ENCODE measurements around the gene RAD9B. TPM values are rescaled to one million over a fixed set of nuclear protein-coding genes. Genes with fewer than 3 reads are reported as not detected.

The RAD9B gene
- total and polyA plus RNA-seq, 10 of the 15 experiments (the other 5 are each of a cell fraction or from before 2014, with no cell fraction given) = 0.54 to 2.0 (median 1.3) TPM

DNA sequence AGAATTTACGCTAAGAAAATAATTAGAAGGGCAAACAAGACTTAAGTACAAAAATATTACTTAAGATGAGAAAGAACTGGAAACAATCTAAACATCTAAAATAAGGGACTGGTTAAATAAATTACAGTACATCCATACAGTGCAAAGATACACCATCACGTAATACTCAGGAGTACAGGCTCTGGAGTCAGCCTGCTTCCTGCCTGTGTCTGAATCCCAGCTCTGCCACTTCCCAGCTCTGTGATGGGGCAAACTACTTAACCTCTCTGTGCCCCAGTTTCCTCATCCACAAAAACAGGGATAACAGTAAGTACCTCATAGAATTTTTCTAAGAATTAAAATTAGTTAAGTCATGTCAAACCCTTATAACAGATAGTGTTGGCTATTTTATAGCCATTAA, 45.0 kb downstream of the RAD9B start:
- peaks cover 6 to 47% of the 10 kb centered on the region in 2 experiments for H3K36me3 ChIP-seq (ENCODE audit: control insufficient read depth in 2 of 2, insufficient read depth in 2 of 2, low read length in 1 of 2)
- TF ChIP-seq ATF7 (IDR thresholded peaks at IDR 0.05; ENCODE audit: low read depth) (no peak), SIN3A (IDR thresholded peaks at IDR 0.05; ENCODE audit: low read depth, low read length) (no peak), ESRRA (IDR thresholded peaks at IDR 0.05; ENCODE audit: low read length) (no peak), NR2F1 (conservative IDR thresholded peaks at IDR 0.05) (no peak), YY1 (IDR thresholded peaks at IDR 0.05; ENCODE audit: low read depth, low read length) (no peak), CHD1 (IDR thresholded peaks at IDR 0.05; ENCODE audit: low read depth, low read length) (no peak), LARP7 (IDR thresholded peaks at IDR 0.05) (no peak), IRF4 (IDR thresholded peaks at IDR 0.05; ENCODE audit: low read depth, low read length) (no peak), RUNX3 (IDR thresholded peaks at IDR 0.05; ENCODE audit: low read length) (no peak), CBX5 (IDR thresholded peaks at IDR 0.05; ENCODE audit: low read depth) (no peak), SUPT20H (IDR thresholded peaks at IDR 0.05; ENCODE audit: borderline replicate concordance, control insufficient read depth, low read depth, low read length) (no peak), KLF5 (IDR thresholded peaks at IDR 0.05; ENCODE audit: partially characterized antibody) (no peak), EP300 (IDR thresholded peaks at IDR 0.05; ENCODE audit: borderline replicate concordance in 1 of 2, control insufficient read depth in 1 of 2, low read depth in 2 of 2, low read length in 2 of 2) (no peak), ZNF274 (IDR thresholded peaks at IDR 0.05; ENCODE audit: insufficient read depth, insufficient read length) (no peak), SPI1 (IDR thresholded peaks at IDR 0.05; ENCODE audit: borderline replicate concordance, insufficient read depth, low read depth, low read length) (no peak), KDM1A (IDR thresholded peaks at IDR 0.05; ENCODE audit: borderline replicate concordance) (no peak), FOS (IDR thresholded peaks at IDR 0.05; ENCODE audit: borderline replicate concordance, extremely low read depth, insufficient read length) (no peak)
- TF ChIP-seq, protein P1, sequence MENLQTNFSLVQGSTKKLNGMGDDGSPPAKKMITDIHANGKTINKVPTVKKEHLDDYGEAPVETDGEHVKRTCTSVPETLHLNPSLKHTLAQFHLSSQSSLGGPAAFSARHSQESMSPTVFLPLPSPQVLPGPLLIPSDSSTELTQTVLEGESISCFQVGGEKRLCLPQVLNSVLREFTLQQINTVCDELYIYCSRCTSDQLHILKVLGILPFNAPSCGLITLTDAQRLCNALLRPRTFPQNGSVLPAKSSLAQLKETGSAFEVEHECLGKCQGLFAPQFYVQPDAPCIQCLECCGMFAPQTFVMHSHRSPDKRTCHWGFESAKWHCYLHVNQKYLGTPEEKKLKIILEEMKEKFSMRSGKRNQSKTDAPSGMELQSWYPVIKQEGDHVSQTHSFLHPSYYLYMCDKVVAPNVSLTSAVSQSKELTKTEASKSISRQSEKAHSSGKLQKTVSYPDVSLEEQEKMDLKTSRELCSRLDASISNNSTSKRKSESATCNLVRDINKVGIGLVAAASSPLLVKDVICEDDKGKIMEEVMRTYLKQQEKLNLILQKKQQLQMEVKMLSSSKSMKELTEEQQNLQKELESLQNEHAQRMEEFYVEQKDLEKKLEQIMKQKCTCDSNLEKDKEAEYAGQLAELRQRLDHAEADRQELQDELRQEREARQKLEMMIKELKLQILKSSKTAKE (IDR thresholded peaks at IDR 0.05; ENCODE audit: low read depth, poor library complexity, severe bottlenecking) = no peak
- TF ChIP-seq, protein P2, sequence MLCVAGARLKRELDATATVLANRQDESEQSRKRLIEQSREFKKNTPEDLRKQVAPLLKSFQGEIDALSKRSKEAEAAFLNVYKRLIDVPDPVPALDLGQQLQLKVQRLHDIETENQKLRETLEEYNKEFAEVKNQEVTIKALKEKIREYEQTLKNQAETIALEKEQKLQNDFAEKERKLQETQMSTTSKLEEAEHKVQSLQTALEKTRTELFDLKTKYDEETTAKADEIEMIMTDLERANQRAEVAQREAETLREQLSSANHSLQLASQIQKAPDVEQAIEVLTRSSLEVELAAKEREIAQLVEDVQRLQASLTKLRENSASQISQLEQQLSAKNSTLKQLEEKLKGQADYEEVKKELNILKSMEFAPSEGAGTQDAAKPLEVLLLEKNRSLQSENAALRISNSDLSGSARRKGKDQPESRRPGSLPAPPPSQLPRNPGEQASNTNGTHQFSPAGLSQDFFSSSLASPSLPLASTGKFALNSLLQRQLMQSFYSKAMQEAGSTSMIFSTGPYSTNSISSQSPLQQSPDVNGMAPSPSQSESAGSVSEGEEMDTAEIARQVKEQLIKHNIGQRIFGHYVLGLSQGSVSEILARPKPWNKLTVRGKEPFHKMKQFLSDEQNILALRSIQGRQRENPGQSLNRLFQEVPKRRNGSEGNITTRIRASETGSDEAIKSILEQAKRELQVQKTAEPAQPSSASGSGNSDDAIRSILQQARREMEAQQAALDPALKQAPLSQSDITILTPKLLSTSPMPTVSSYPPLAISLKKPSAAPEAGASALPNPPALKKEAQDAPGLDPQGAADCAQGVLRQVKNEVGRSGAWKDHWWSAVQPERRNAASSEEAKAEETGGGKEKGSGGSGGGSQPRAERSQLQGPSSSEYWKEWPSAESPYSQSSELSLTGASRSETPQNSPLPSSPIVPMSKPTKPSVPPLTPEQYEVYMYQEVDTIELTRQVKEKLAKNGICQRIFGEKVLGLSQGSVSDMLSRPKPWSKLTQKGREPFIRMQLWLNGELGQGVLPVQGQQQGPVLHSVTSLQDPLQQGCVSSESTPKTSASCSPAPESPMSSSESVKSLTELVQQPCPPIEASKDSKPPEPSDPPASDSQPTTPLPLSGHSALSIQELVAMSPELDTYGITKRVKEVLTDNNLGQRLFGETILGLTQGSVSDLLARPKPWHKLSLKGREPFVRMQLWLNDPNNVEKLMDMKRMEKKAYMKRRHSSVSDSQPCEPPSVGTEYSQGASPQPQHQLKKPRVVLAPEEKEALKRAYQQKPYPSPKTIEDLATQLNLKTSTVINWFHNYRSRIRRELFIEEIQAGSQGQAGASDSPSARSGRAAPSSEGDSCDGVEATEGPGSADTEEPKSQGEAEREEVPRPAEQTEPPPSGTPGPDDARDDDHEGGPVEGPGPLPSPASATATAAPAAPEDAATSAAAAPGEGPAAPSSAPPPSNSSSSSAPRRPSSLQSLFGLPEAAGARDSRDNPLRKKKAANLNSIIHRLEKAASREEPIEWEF (IDR thresholded peaks at IDR 0.05; ENCODE audit: insufficient replicate concordance, low read depth, low read length) = no peak

More for the DNA sequence above, 45.0 kb downstream of the RAD9B start:
- in situ Hi-C loops (cut with MboI) = no loop called here
- ChIA-PET RAD21 (ENCODE audit: unreplicated experiment) (interaction anchor here (0.7 to 2.6 kb wide), 2 partner anchors 14 to 54 kb away, joined by 3 to 7 read pairs; no protein-coding TSS in a partner anchor), CTCF (no interaction called here), SMC1A (ENCODE audit: uncharacterized antibody, unreplicated experiment) (interaction anchor here (0.9 kb wide), 1 partner anchor 50 kb away, joined by 3 read pairs; no protein-coding TSS in a partner anchor), POLR2A (interaction anchor here (0.5 to 2.6 kb wide), 2 partner anchors 29 to 33 kb away, joined by 3 to 12 read pairs; no protein-coding TSS in a partner anchor)
- Histone ChIP-seq H3K4me2 (ENCODE audit: control insufficient read depth, insufficient read depth) (no peak overlapping the region), H3K4me1 (ENCODE audit: control insufficient read depth, insufficient read depth, low read length) (peaks cover 30% of the 10 kb centered on the region), H3K9ac (ENCODE audit: control insufficient read depth, insufficient read depth, low read length) (no peak overlapping the region), H3K27me3 (replicated peaks in 1 of 2; ENCODE audit: control insufficient read depth in 2 of 2, insufficient read depth in 2 of 2, low read length in 1 of 2) (no peaks in the 10 kb centered on the region), H3K4me3 (no peak overlapping the region), H3K27ac (ENCODE audit: control insufficient read depth, insufficient read depth) (no peak overlapping the region), H3K79me2 (ENCODE audit: control insufficient read depth, insufficient read depth, low read length) (peaks cover 82% of the 10 kb centered on the region), H4K20me1 (ENCODE audit: control insufficient read depth, insufficient read depth) (peaks cover 4% of the 10 kb centered on the region), H3K9me3 (replicated peaks; ENCODE audit: control insufficient read depth, insufficient read depth, low read length) (no peaks in the 10 kb centered on the region), H2AFZ (ENCODE audit: control insufficient read depth, low read depth, low read length) (no peak overlapping the region)
- no TSS peak for BruUV-seq (replicated peaks)
- 100% methylated on average over 2 of the region's 2 CpGs for WGBS (ENCODE audit: insufficient coverage, insufficient replicate concordance, low lambda C conversion rate, missing lambda C conversion rate)
- no peak for FAIRE-seq
- DNase-seq (ENCODE audit: low read depth, low spot score) = no peak
- ATAC-seq = no peak
- intact Hi-C loops (cut with micrococcal nuclease; ENCODE audit: unreplicated experiment) = loop anchor here (5.0 kb wide), 1 partner anchor 35 kb away; no protein-coding TSS in a partner anchor
